ENCODE data around the gene PIH1D1.

GRCh38 chr19:49423985-49424303 is 27.7 kb downstream of the PIH1D1 start:
- TF ChIP-seq CTCF (IDR thresholded peaks at IDR 0.05): no peak
- TF ChIP-seq ZNF396 (CRISPR knock-in tag; IDR thresholded peaks at IDR 0.05; ENCODE audit: borderline replicate concordance): no peak
- no peak for TF ChIP-seq JUN (CRISPR knock-in tag; IDR thresholded peaks at IDR 0.05)
- no peak for TF ChIP-seq ZBTB21 (CRISPR knock-in tag; IDR thresholded peaks at IDR 0.05; ENCODE audit: borderline replicate concordance)
- TF ChIP-seq MAX (CRISPR knock-in tag; IDR thresholded peaks at IDR 0.05): no peak
- no peak for TF ChIP-seq ATF3 (CRISPR knock-in tag; conservative IDR thresholded peaks at IDR 0.05)
- no peak for TF ChIP-seq RELA (CRISPR knock-in tag; IDR thresholded peaks at IDR 0.05; ENCODE audit: borderline replicate concordance)
- no peak for TF ChIP-seq ZNF317 (CRISPR knock-in tag; IDR thresholded peaks at IDR 0.05; ENCODE audit: borderline replicate concordance, low read depth)
- no peak for TF ChIP-seq JAZF1 (CRISPR knock-in tag; IDR thresholded peaks at IDR 0.05)
